ENCODE measurements around the gene NAB1.
"Not testable (repeated sequence)": the region's sequence is repeated elsewhere in the genome, so short reads cannot be mapped to it uniquely, and the experiment has no call there.

NAB1 gene

DNA sequence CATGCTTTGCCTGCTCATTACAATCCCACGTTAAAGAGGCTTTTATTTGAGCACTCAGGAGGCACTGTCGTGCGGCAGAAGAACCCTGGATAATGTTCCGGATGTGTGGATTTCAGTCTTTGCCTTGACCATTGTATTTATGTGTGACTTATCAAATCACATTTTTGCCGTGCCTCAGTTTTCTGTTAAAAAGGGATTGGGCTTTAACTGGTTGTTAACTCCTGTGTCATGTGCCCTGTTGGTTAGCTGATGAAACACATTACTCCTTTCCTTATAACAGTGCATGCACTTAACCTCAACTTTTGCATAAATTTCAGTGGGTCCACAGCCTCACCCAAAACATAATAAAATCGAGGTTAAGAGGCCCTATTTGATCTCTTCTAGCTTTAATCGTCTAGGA lies 52.7 kb downstream of the NAB1 start:
- no peak for DNase-seq (ENCODE audit: low spot score)

DNA sequence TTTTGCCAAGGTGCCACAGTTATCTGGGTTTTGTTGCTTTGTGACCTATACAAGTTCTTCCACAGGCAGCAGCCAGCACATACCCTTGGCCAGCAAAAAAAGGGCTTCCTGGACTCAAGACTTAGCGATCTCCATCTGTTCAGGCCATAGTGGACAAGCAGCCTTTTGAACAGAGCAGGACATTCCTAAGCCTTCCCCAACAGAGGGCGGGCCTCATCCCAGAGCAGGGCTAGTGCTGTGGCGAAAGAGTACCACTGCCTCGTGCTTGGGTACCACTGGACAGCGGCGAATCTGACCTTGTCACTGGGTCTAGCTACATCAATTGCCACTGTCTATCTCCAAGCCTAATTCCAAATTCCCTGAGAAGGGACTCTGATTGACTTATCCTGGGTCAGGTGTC lies 56.4 kb downstream of the NAB1 start:
- in situ Hi-C loops (cut with MboI; ENCODE audit: low pct_unique_long_range_greater_than_20kb, low sequenced_read_pairs, unreplicated experiment) = no loop called here
- DNase-seq (ENCODE audit: low spot score) = no peak
- TF ChIP-seq, protein P1, sequence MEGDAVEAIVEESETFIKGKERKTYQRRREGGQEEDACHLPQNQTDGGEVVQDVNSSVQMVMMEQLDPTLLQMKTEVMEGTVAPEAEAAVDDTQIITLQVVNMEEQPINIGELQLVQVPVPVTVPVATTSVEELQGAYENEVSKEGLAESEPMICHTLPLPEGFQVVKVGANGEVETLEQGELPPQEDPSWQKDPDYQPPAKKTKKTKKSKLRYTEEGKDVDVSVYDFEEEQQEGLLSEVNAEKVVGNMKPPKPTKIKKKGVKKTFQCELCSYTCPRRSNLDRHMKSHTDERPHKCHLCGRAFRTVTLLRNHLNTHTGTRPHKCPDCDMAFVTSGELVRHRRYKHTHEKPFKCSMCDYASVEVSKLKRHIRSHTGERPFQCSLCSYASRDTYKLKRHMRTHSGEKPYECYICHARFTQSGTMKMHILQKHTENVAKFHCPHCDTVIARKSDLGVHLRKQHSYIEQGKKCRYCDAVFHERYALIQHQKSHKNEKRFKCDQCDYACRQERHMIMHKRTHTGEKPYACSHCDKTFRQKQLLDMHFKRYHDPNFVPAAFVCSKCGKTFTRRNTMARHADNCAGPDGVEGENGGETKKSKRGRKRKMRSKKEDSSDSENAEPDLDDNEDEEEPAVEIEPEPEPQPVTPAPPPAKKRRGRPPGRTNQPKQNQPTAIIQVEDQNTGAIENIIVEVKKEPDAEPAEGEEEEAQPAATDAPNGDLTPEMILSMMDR (IDR thresholded peaks at IDR 0.05; ENCODE audit: extremely low read depth, insufficient read depth, missing control alignments) = no peak

More for the DNA sequence above, 52.7 kb downstream of the NAB1 start:
- TF ChIP-seq, protein P1 (IDR thresholded peaks at IDR 0.05; ENCODE audit: extremely low read depth, insufficient read depth, missing control alignments) = no peak
- in situ Hi-C loops (cut with MboI; ENCODE audit: low pct_unique_long_range_greater_than_20kb, low sequenced_read_pairs, unreplicated experiment) = no loop called here

DNA sequence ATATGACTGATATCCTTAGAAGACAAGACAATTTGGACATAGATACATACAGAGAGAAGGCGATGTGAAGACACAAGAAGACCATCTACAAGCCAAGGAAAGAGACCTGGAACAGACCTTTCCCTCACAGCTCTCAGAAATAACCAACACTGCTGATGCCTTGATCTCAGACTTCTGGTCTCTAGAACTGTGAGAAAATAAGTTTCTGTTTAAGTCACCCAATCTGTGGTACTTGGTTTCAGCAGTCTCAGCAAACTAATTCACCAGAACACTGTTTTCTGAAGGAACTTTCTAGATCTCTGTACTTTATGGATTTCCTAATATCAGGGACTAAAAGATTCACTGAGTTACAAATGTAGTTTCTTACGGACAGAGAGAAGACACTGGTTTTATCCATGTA lies 58.8 kb downstream of the NAB1 start:
- no peak for DNase-seq (ENCODE audit: low spot score)
- in situ Hi-C loops (cut with MboI; ENCODE audit: low pct_unique_long_range_greater_than_20kb, low sequenced_read_pairs, unreplicated experiment) = no loop called here
- TF ChIP-seq, protein P1 (IDR thresholded peaks at IDR 0.05; ENCODE audit: extremely low read depth, insufficient read depth, missing control alignments) = no peak

DNA sequence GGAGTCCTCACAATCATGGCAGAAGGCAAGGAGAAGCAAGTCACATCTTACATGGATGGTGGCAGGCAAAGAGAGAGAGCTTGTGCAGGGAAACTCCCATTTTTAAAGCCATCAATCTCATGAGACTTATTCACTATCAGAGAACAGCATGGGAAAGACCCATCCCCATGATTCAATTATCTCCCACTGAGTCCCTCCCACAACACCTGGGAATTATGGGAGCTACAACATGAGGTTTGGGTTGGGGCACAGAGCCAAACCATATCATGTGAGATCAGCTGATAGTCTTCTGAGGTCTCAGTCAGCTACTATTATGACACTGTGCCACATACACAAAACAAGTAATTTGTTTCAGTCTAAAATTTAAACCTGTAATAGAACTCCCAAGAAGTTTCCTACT lies 59.8 kb downstream of the NAB1 start:
- in situ Hi-C loops (cut with MboI; ENCODE audit: low pct_unique_long_range_greater_than_20kb, low sequenced_read_pairs, unreplicated experiment); DNase-seq (ENCODE audit: low spot score): not testable (repeated sequence)

DNA sequence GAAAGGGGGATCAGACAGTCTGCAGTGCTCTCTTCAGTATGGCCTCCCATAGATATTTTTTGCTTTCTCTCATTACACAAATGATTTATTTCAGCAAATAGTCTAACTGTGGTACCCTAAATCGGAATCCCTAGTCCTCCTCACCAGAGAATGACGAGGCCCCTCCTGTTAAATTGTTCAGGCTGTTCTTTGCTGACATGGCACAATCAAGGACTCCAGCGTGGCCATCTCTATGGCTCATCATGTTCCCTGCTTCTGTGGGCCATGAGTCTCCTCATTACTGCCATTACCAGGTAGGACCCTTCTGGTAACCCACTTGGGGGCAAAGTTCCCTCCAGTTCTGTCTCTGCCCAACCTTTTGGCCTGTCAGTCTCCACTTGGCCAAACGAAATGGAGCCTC lies 62.2 kb downstream of the NAB1 start:
- TF ChIP-seq, protein P1 (IDR thresholded peaks at IDR 0.05; ENCODE audit: extremely low read depth, insufficient read depth, missing control alignments) = no peak
- no peak for DNase-seq (ENCODE audit: low spot score)
- in situ Hi-C loops (cut with MboI; ENCODE audit: low pct_unique_long_range_greater_than_20kb, low sequenced_read_pairs, unreplicated experiment) = no loop called here

DNA sequence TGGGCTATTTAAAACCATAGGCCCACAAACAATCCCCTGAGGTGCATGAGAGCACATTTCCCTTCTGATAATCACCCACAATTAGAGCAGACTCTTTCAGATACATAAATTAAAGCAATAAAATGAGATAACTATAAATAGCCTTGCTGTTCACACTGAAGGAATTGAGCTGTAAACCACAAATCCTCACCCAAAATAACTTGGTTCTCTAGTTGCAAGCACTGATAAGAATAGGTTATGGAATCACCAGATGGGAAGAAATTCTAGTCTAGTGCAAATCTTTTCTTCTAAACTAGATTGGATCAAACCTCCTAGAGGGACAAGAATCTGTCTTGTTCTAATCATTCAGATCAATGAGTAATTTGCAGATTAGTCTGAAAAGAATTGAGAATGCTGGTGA lies 64.6 kb downstream of the NAB1 start:
- no peak for DNase-seq (ENCODE audit: low spot score)
- TF ChIP-seq, protein P1 (IDR thresholded peaks at IDR 0.05; ENCODE audit: extremely low read depth, insufficient read depth, missing control alignments) = no peak
- in situ Hi-C loops (cut with MboI; ENCODE audit: low pct_unique_long_range_greater_than_20kb, low sequenced_read_pairs, unreplicated experiment) = no loop called here

DNA sequence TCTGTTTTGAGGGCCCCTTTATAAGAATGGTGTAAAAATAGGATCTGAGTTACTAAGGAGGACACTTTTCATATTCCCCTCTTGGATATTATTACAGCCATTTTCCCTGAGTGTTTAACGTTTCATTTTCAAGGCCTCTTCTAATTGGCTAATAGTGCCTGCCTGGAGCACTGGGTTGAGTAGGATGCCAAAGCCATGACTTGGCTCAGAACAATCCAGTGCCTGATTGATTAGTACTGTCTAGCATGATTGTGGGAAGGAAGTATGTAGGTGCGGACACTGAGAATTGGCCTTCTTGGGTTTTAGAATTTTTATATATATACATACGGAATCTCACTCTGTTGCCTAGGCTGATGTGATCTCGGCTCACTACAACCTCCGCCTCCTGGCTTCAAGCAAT lies 66.1 kb downstream of the NAB1 start:
- DNase-seq (ENCODE audit: low spot score) = no peak
- in situ Hi-C loops (cut with MboI; ENCODE audit: low pct_unique_long_range_greater_than_20kb, low sequenced_read_pairs, unreplicated experiment) = no loop called here
- TF ChIP-seq, protein P1 (IDR thresholded peaks at IDR 0.05; ENCODE audit: extremely low read depth, insufficient read depth, missing control alignments) = no peak

All from GM13977 (cell line).